Measurements from ENCODE around the gene STK38. TPM values are rescaled to one million over a fixed set of nuclear protein-coding genes. Genes with fewer than 3 reads are reported as not detected.

STK38 gene
- total and polyA plus RNA-seq, 2 of the 13 experiments (the other 11 are each of a cell fraction or from before 2014, with no cell fraction given) = 10.3 to 20.7 TPM

- TF ChIP-seq, protein P1, sequence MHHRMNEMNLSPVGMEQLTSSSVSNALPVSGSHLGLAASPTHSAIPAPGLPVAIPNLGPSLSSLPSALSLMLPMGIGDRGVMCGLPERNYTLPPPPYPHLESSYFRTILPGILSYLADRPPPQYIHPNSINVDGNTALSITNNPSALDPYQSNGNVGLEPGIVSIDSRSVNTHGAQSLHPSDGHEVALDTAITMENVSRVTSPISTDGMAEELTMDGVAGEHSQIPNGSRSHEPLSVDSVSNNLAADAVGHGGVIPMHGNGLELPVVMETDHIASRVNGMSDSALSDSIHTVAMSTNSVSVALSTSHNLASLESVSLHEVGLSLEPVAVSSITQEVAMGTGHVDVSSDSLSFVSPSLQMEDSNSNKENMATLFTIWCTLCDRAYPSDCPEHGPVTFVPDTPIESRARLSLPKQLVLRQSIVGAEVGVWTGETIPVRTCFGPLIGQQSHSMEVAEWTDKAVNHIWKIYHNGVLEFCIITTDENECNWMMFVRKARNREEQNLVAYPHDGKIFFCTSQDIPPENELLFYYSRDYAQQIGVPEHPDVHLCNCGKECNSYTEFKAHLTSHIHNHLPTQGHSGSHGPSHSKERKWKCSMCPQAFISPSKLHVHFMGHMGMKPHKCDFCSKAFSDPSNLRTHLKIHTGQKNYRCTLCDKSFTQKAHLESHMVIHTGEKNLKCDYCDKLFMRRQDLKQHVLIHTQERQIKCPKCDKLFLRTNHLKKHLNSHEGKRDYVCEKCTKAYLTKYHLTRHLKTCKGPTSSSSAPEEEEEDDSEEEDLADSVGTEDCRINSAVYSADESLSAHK (CRISPR knock-in tag; IDR thresholded peaks at IDR 0.05; ENCODE audit: borderline replicate concordance) = no peak
- TF ChIP-seq RBAK (CRISPR knock-in tag; IDR thresholded peaks at IDR 0.05) = no peak
- 0 out of 2 replicates have a peak, but pooled peaks have one; percentile 25 for TF ChIP-seq SIX4 (CRISPR knock-in tag; IDR thresholded peaks at IDR 0.05)
- TF ChIP-seq NFKBIZ (CRISPR knock-in tag; IDR thresholded peaks at IDR 0.05) = peak; percentile 55; the same call in 1 of the 2 replicates
- TF ChIP-seq, protein P2, sequence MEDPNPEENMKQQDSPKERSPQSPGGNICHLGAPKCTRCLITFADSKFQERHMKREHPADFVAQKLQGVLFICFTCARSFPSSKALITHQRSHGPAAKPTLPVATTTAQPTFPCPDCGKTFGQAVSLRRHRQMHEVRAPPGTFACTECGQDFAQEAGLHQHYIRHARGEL (CRISPR knock-in tag; IDR thresholded peaks at IDR 0.05) = 0 out of 2 replicates have a peak, but pooled peaks have one; percentile 36
- peak; percentile 55 for TF ChIP-seq XRCC5 (optimal IDR thresholded peaks at IDR 0.05; ENCODE audit: low read length)
- TF ChIP-seq CTCF (CRISPR knock-in tag; IDR thresholded peaks at IDR 0.05) = 0 out of 2 replicates have a peak, but pooled peaks have one; percentile 17
- peak; percentile 77 for TF ChIP-seq CREM (IDR thresholded peaks at IDR 0.05)
- TF ChIP-seq CREM (CRISPR knock-in tag; IDR thresholded peaks at IDR 0.05) = no peak
- no peak for TF ChIP-seq TFDP2 (CRISPR knock-in tag; IDR thresholded peaks at IDR 0.05)
- peak; percentile 74; the same call in 1 of the 2 replicates for TF ChIP-seq ZFX (CRISPR knock-in tag; IDR thresholded peaks at IDR 0.05; ENCODE audit: low read depth)
- TF ChIP-seq ZNF33B (CRISPR knock-in tag; IDR thresholded peaks at IDR 0.05) = no peak
- TF ChIP-seq, protein P3, sequence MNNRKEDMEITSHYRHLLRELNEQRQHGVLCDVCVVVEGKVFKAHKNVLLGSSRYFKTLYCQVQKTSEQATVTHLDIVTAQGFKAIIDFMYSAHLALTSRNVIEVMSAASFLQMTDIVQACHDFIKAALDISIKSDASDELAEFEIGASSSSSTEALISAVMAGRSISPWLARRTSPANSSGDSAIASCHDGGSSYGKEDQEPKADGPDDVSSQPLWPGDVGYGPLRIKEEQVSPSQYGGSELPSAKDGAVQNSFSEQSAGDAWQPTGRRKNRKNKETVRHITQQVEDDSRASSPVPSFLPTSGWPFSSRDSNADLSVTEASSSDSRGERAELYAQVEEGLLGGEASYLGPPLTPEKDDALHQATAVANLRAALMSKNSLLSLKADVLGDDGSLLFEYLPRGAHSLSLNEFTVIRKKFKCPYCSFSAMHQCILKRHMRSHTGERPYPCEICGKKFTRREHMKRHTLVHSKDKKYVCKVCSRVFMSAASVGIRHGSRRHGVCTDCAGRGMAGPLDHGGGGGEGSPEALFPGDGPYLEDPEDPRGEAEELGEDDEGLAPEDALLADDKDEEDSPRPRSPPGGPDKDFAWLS (CRISPR knock-in tag; IDR thresholded peaks at IDR 0.05; ENCODE audit: borderline replicate concordance) = no peak
- no peak for TF ChIP-seq ZNF564 (CRISPR knock-in tag; IDR thresholded peaks at IDR 0.05)
- TF ChIP-seq CBX1 (IDR thresholded peaks at IDR 0.05; ENCODE audit: low read depth) = peak; percentile 21
- no peak for TF ChIP-seq NAIF1 (CRISPR knock-in tag; IDR thresholded peaks at IDR 0.05; ENCODE audit: borderline replicate concordance)
- TF ChIP-seq ZBTB8A (CRISPR knock-in tag; IDR thresholded peaks at IDR 0.05; ENCODE audit: borderline replicate concordance, low read depth) = no peak
- no peak for TF ChIP-seq PHB2 (IDR thresholded peaks at IDR 0.05; ENCODE audit: partially characterized antibody)
- TF ChIP-seq ZNF207 (IDR thresholded peaks at IDR 0.05; ENCODE audit: borderline replicate concordance) = no peak
- no peak for TF ChIP-seq ZNF703 (CRISPR knock-in tag; IDR thresholded peaks at IDR 0.05; ENCODE audit: borderline replicate concordance)
- peak; percentile 55; the same call in 1 of the 2 replicates for TF ChIP-seq NR2C2 (CRISPR knock-in tag; IDR thresholded peaks at IDR 0.05; ENCODE audit: borderline replicate concordance)
- TF ChIP-seq, protein P4, sequence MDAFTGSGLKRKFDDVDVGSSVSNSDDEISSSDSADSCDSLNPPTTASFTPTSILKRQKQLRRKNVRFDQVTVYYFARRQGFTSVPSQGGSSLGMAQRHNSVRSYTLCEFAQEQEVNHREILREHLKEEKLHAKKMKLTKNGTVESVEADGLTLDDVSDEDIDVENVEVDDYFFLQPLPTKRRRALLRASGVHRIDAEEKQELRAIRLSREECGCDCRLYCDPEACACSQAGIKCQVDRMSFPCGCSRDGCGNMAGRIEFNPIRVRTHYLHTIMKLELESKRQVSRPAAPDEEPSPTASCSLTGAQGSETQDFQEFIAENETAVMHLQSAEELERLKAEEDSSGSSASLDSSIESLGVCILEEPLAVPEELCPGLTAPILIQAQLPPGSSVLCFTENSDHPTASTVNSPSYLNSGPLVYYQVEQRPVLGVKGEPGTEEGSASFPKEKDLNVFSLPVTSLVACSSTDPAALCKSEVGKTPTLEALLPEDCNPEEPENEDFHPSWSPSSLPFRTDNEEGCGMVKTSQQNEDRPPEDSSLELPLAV (CRISPR knock-in tag; conservative IDR thresholded peaks at IDR 0.05; ENCODE audit: low read depth) = no peak
Measured at GRCh38 chr6:36566418-36566905, 19.2 kb upstream of the STK38 start (continued).
